Neutrophil (primary cell): ENCODE measurements around the gene MTMR12.

Experiments used
- H3K27ac ChIP-seq: fragments of 200-600 bp; sonication (generic); 2 replicates; pipeline ENCODE4 v1.5.1; 2016; ENCODE audit warnings: mild to moderate bottlenecking, moderate library complexity
- H3K27me3 ChIP-seq: fragments of 200-600 bp; sonication (generic); 2 replicates; pipeline ENCODE4 v1.6.0; 2016; ENCODE audit warnings: mild to moderate bottlenecking
- H3K36me3 ChIP-seq: fragments of 200-600 bp; sonication (generic); 2 replicates; pipeline ENCODE4 v1.5.1; 2017
- H3K4me1 ChIP-seq, 2 experiments: fragments of 200-600 bp in 1 of 2; sonication (generic) in 1 of 2; 1 replicate in 1 of 2; 2 replicates in 1 of 2; pipeline versions ENCODE4 v1.5.1 to v1.6.1; 2013 to 2016; ENCODE audit warnings: low read depth in 1 of 2, low read length in 1 of 2, mild to moderate bottlenecking in 1 of 2, moderate library complexity in 1 of 2; ENCODE audit not compliant: control insufficient read depth in 1 of 2, insufficient read depth in 1 of 2
- H3K4me3 ChIP-seq, 2 experiments: fragments of 200-600 bp in 1 of 2; sonication (generic) in 1 of 2; 1 replicate in 1 of 2; 2 replicates in 1 of 2; pipeline ENCODE4 v1.5.1; 2013 to 2016; ENCODE audit warnings: low read depth in 1 of 2, low read length in 1 of 2, mild to moderate bottlenecking in 1 of 2, moderate library complexity in 1 of 2
- H3K9me3 ChIP-seq: fragments of 200-600 bp; sonication (generic); 2 replicates; pipeline ENCODE4 v1.5.1; 2016
- CTCF ChIP-seq: fragments of 200-600 bp; sonication (generic); IDR thresholded peaks from 2 replicates; pipeline ENCODE4 v1.5.1; 2016; ENCODE audit warnings: antibody characterized with exemption

MTMR12 gene

GRCh38 chr5:32233696-32234447 lies 78.9 kb downstream of the MTMR12 start:
- no peak for TF ChIP-seq CTCF
- H3K9me3 ChIP-seq = no peaks in the 10 kb centered on the region
- no peak overlapping the region for H3K27ac ChIP-seq
- no peaks in the 10 kb centered on the region for H3K27me3 ChIP-seq
- peaks cover 22 to 26% of the 10 kb centered on the region in 2 experiments for H3K4me1 ChIP-seq
- peaks cover 17% of the 10 kb centered on the region for H3K36me3 ChIP-seq
- H3K4me3 ChIP-seq = no peak overlapping the region

- no peak for TF ChIP-seq CTCF
- H3K9me3 ChIP-seq = no peaks in the 10 kb centered on the region
- H3K4me3 ChIP-seq = no peak overlapping the region
- peaks cover 22 to 26% of the 10 kb centered on the region in 2 experiments for H3K4me1 ChIP-seq
- H3K36me3 ChIP-seq = peaks cover 15% of the 10 kb centered on the region
- H3K27ac ChIP-seq = no peak overlapping the region
- H3K27me3 ChIP-seq = no peaks in the 10 kb centered on the region
Measured at GRCh38 chr5:32233220-32233695, 79.5 kb downstream of the MTMR12 start.

GRCh38 chr5:32232441-32233219 lies 80.1 kb downstream of the MTMR12 start:
- no peak overlapping the region for H3K27ac ChIP-seq
- H3K9me3 ChIP-seq = no peaks in the 10 kb centered on the region
- no peak overlapping the region for H3K4me3 ChIP-seq
- TF ChIP-seq CTCF = peak; percentile 52
- H3K27me3 ChIP-seq = no peaks in the 10 kb centered on the region
- peaks cover 15% of the 10 kb centered on the region for H3K36me3 ChIP-seq
- peaks cover 22 to 26% of the 10 kb centered on the region in 2 experiments for H3K4me1 ChIP-seq

GRCh38 chr5:32231929-32232328 lies 80.8 kb downstream of the MTMR12 start:
- Histone ChIP-seq H3K27me3 (no peaks in the 10 kb centered on the region), H3K4me1 (peaks cover 22 to 26% of the 10 kb centered on the region in 2 experiments), H3K4me3 (no peak overlapping the region), H3K27ac (no peak overlapping the region), H3K36me3 (peaks cover 11% of the 10 kb centered on the region), H3K9me3 (no peaks in the 10 kb centered on the region)
- TF ChIP-seq CTCF = no peak

- Histone ChIP-seq H3K27ac (no peak overlapping the region), H3K36me3 (peaks cover 8% of the 10 kb centered on the region), H3K9me3 (no peaks in the 10 kb centered on the region), H3K4me1 (peaks cover 22 to 26% of the 10 kb centered on the region in 2 experiments), H3K4me3 (no peak overlapping the region), H3K27me3 (no peaks in the 10 kb centered on the region)
- no peak for TF ChIP-seq CTCF
Measured at GRCh38 chr5:32231241-32231640, 81.5 kb downstream of the MTMR12 start.
